Left lung (tissue), 10 donors: ENCODE results near the gene ERO1A. TPM values are rescaled to one million over a fixed set of nuclear protein-coding genes. Genes with fewer than 3 reads are reported as not detected.

Experiments used
- ATAC-seq: fragments of 200-7000 bp; cut with Tn5 transposase; one replicate; pipeline ENCODE4 v1.9.1; 2020; ENCODE audit warnings: moderate library complexity
- DNase-seq, 4 donors: peaks; one replicate each; pipeline ENCODE4 v3.0.0-alpha.2; 2013 to 2020
- H3K27ac ChIP-seq, 2 donors: fragments of 200-600 bp; sonication (generic) in 1 of 2; one replicate each; pipeline versions ENCODE4 v1.5.0 to v1.8.0; 2020 to 2021
- H3K27me3 ChIP-seq, 2 donors: fragments of 200-600 bp; sonication (generic) in 1 of 2; one replicate each; pipeline versions ENCODE4 v1.5.0 to v1.8.0; 2020 to 2021
- H3K36me3 ChIP-seq, 2 donors: fragments of 200-600 bp; sonication (generic) in 1 of 2; one replicate each; pipeline versions ENCODE4 v1.5.0 to v1.8.0; 2020 to 2021
- H3K4me1 ChIP-seq, 2 donors: fragments of 200-600 bp; one replicate each; pipeline ENCODE4 v1.8.0; 2021
- H3K4me3 ChIP-seq, 2 donors: fragments of 200-600 bp; sonication (generic) in 1 of 2; one replicate each; pipeline versions ENCODE4 v1.5.0 to v1.8.0; 2020 to 2021; ENCODE audit warnings: mild to moderate bottlenecking in 1 of 2
- H3K9me3 ChIP-seq, 2 donors: fragments of 200-600 bp; sonication (generic) in 1 of 2; one replicate each; pipeline versions ENCODE4 v1.5.0 to v1.8.0; 2020 to 2021
- CTCF ChIP-seq, 2 donors: fragments of 200-600 bp; sonication (generic) in 1 of 2; IDR thresholded peaks; one replicate each; pipeline versions ENCODE4 v1.5.0 to v1.8.0; 2021; ENCODE audit warnings: antibody characterized with exemption in 2 of 2
- intact Hi-C, 2 donors: fragments of 100-400 bp; cut with DNase I; formaldehyde crosslinking; loops; one replicate each; pipeline versions ENCODE4 v1.11.2 to v1.14.2; 2022
- polyA plus RNA-seq, 6 donors: library from polyadenylated mRNA; unstranded; fragments of 120-200 nt; gene quantifications; one replicate each; pipeline ENCODE4 v1.2.1, GENCODE V29; 2013; ENCODE audit not compliant: insufficient read length in 6 of 6
- total RNA-seq, 2 donors: library from RNA; stranded (reverse); fragmentation: NEBNext Ultra II Directional; extraction: Animal tissue kit (Norgen Biotek cat#: 25700); gene quantifications; one replicate each; pipeline ENCODE4 v1.2.1, GENCODE V29; 2021
- donor health status: DM: no; HTN: yes; CAD: no.
- donor health status: DM: no; HTN: no; CAD: no.

Gene ERO1A
- total and polyA plus RNA-seq, 8 donors = 27.5 to 70.6 (median 31.6) TPM

- no peak for TF ChIP-seq CTCF (IDR thresholded peaks at IDR 0.05)
- Histone ChIP-seq H3K27me3 (no peaks in the 10 kb centered on the region), H3K4me3 (no peak overlapping the region), H3K4me1 (no peaks in the 10 kb centered on the region), H3K36me3 (peaks cover 0 to 66% of the 10 kb centered on the region in 2 donors), H3K27ac (no peak overlapping the region), H3K9me3 (no peaks in the 10 kb centered on the region)
- DNase-seq = no peak
- intact Hi-C loops = no loop called here
- no peak for ATAC-seq
Measured at GRCh38 chr14:52649511-52649910, 45.8 kb downstream of the ERO1A start.

GRCh38 chr14:52641745-52642144 lies 53.6 kb downstream of the ERO1A start:
- Histone ChIP-seq H3K27ac (no peak overlapping the region), H3K9me3 (peaks cover 0 to 4% of the 10 kb centered on the region in 2 donors), H3K4me3 (no peak overlapping the region), H3K27me3 (no peaks in the 10 kb centered on the region), H3K4me1 (no peaks in the 10 kb centered on the region), H3K36me3 (peaks cover 0 to 67% of the 10 kb centered on the region in 2 donors)
- intact Hi-C loops = no loop called here
- ATAC-seq = no peak
- TF ChIP-seq CTCF (IDR thresholded peaks at IDR 0.05) = no peak
- DNase-seq = no peak

GRCh38 chr14:52640137-52640536 lies 55.2 kb downstream of the ERO1A start:
- H3K4me1 ChIP-seq = no peaks in the 10 kb centered on the region
- intact Hi-C loops = no loop called here
- H3K27me3 ChIP-seq = no peaks in the 10 kb centered on the region
- DNase-seq = no peak
- ATAC-seq = no peak
- H3K36me3 ChIP-seq = peaks cover 0 to 51% of the 10 kb centered on the region in 2 donors
- no peak overlapping the region for H3K27ac ChIP-seq
- TF ChIP-seq CTCF (IDR thresholded peaks at IDR 0.05) = no peak
- peaks cover 0 to 4% of the 10 kb centered on the region in 2 donors for H3K9me3 ChIP-seq
- H3K4me3 ChIP-seq = no peak overlapping the region

- intact Hi-C loops = no loop called here
- Histone ChIP-seq H3K27ac (no peak overlapping the region), H3K9me3 (no peaks in the 10 kb centered on the region), H3K4me1 (no peaks in the 10 kb centered on the region), H3K36me3 (no peaks in the 10 kb centered on the region), H3K27me3 (no peaks in the 10 kb centered on the region), H3K4me3 (no peak overlapping the region)
- DNase-seq (no peak), ATAC-seq (no peak)
- no peak for TF ChIP-seq CTCF (IDR thresholded peaks at IDR 0.05)
Measured at GRCh38 chr14:52619687-52620086, 75.7 kb downstream of the ERO1A start.

- H3K27me3 ChIP-seq = no peaks in the 10 kb centered on the region
- intact Hi-C loops = no loop called here
- no peak overlapping the region for H3K4me3 ChIP-seq
- H3K4me1 ChIP-seq = no peaks in the 10 kb centered on the region
- H3K36me3 ChIP-seq = no peaks in the 10 kb centered on the region
- no peak for TF ChIP-seq CTCF (IDR thresholded peaks at IDR 0.05)
- DNase-seq = no peak
- no peak for ATAC-seq
- no peaks in the 10 kb centered on the region for H3K9me3 ChIP-seq
- no peak overlapping the region for H3K27ac ChIP-seq
Measured at GRCh38 chr14:52618602-52619001, 76.8 kb downstream of the ERO1A start.
